GM12891 (cell line): ENCODE measurements around the gene CCL5.

Experiments used
- POLR2A ChIP-seq: IDR thresholded peaks from 2 replicates; pipeline ENCODE4 v1.6.1; 2011; ENCODE audit warnings: low read depth, low read length, control low read depth
- TAF1 ChIP-seq: IDR thresholded peaks from 2 replicates; pipeline ENCODE4 v1.6.1; 2011; ENCODE audit warnings: low read depth, low read length, control low read depth

GRCh38 chr17:35890774-35891155, 10.6 kb upstream of the CCL5 start:
- TF ChIP-seq POLR2A (no peak), TAF1 (no peak)
